Measurements from ENCODE around the gene DMTF1. TPM values are rescaled to one million over a fixed set of nuclear protein-coding genes. Genes with fewer than 3 reads are reported as not detected.

Gene DMTF1
- total RNA-seq, 2 donors from 2014 or later, result 57.7 to 63.6 TPM

GRCh38 chr7:87140271-87140748 lies 11.9 kb upstream of the DMTF1 start:
- no peak for DNase-seq (ENCODE audit: low spot score)
- intact Hi-C loops (cut with DNase I), result loop anchor here in 1 of 2 donors (10.0 kb wide), 1 partner anchor 196 kb away; no protein-coding TSS in a partner anchor

GRCh38 chr7:87144173-87144657 lies 8.0 kb upstream of the DMTF1 start:
- DNase-seq (ENCODE audit: low spot score), result no peak
- intact Hi-C loops (cut with DNase I), result loop anchor here in 1 of 2 donors (10.0 kb wide), 1 partner anchor 199 kb away; no protein-coding TSS in a partner anchor

DNA sequence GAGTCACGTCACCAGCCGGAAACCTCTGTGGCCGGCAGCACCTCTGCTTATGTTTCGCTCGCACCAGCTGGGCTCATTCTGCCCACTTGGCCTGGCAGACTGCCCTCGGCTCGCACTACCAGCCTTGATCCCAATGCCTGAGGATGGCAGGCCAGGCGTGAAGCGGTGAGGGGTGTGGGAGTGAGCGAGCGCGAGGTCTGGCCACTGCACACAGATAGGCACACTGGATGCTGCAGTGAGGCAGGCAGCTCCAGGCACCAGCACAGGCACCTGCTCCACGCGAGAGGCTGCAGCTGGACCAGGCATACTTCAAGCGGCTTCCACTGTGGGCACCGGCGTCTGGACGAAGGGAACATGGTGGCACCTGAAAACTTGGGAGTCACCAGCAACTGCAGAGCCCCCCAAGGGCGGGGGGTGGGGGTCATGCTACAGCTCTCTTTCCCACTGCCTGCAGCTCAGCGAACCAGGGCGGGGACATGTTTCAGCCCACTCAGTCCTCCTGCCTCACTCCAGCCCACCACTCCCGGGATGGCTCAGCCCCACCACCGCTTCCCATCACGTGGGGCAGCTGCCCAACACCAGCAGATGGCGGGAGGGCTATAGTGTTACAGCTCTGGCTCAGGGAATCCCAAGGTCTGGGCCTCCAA lies 5.4 kb upstream of the DMTF1 start:
- intact Hi-C loops (cut with DNase I), result loop anchor here in 1 of 2 donors (10.0 kb wide), 1 partner anchor 202 kb away; no protein-coding TSS in a partner anchor
- peak; percentile 68 for DNase-seq (ENCODE audit: low spot score)

DNA sequence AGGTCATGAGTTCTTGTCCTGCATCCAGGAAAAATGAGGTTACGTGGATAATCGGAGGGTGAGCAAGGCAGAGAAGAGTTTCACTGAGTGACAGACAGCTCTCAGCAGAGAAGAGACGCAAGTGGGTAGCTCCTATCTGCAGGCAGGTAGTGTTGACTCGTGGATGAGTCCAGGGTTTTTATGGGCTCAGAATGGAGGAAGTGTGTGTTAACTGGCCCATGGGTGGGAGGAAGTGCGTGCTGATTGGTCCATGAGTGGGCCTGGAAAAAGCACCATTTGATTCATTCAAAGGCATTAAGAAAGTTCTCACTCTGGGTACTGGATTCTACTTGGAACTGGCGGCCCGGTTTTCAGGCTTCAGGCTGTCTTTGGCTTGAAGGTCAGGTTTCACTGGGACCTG lies 4.8 kb upstream of the DMTF1 start:
- no peak for DNase-seq (ENCODE audit: low spot score)
- intact Hi-C loops (cut with DNase I), result loop anchor here in 1 of 2 donors (10.0 kb wide), 1 partner anchor 203 kb away; no protein-coding TSS in a partner anchor

DNA sequence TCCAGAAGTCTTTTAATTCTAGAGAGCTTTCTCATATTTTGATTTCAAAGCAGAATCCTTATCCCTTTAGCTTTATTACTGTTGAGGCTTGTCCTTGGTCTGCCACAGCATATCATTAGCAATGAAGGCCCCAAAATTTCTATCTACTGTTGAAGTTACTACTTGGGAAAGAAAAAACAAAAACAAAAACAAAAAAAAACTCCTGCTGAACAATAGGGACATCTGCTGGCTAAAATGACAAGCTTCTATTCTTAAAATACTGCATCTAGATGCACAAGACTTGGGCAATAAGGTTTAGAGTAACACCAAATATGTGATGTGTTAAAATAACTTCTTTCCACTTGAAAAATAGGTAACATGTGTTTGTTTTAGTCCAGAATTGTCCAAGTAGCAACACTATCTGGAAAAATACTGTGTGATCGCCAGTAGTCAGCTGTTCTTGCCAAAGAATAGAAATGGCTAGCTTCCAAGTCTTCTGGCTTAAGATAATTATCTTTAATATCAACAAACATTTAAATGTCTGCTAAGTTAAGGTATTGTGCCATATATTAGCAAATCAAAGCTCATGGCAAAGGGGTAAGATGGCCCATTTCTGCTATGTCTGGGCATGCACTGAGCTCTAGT lies 3.8 kb upstream of the DMTF1 start:
- intact Hi-C loops (cut with DNase I), result loop anchor here in 1 of 2 donors (10.0 kb wide), 1 partner anchor 204 kb away; no protein-coding TSS in a partner anchor
- no peak for DNase-seq (ENCODE audit: low spot score)

DNA sequence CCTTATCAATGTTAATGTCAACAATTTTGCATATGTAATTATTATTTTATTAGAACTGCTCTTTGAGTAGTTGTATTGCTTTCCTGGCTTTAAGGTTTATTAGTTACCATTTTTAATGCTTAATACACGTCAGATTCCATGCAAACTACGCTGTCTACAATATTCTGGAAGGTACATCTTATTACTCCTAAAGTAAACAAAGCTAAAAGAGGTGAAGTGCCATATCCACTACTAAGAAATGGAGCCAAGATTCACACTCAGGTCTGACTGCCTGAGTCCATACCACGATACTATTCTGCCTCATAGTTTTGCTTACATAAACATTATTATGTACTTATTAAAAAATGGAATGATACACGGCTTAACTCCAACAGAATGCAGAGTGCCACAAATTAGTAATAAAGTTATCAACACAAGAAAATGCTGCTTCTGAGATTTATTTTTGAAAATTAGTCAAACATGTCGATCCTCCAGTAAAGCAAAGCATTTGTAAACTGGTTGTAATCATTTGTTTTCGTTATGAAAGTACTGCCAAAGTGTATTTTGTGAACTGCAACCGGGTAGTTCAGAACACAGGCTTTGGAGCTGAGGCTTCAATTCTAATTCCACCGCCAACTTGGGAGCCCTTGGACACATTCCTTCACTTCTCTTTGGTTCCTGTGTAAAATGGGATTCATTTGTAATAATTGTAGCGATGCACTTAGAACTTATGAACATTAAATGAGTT lies 1.1 kb upstream of the DMTF1 start:
- DNase-seq (ENCODE audit: low spot score), result no peak
- intact Hi-C loops (cut with DNase I), result loop anchor here in 1 of 2 donors (5.0 kb wide), 1 partner anchor 224 kb away; no protein-coding TSS in a partner anchor

DNA sequence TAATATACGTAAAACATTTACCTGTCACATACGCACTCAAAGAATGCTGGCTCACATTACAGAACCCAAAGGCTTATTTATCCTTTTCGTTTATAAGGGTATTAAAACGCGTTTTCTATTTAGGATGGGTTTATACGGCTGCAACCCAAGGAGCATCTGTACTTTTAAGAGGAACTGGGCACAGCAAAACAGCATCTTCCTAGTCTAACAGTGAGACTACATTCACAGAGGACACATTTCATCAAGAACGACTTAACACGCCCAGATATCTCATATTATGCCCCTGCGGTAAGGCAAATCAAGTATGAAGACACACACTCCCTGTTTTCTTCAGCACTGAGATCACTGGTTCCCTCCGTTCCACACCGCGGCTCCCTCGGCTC lies 533 bp upstream of the DMTF1 start:
- intact Hi-C loops (cut with DNase I), result loop anchor here in 1 of 2 donors (5.0 kb wide), 1 partner anchor 224 kb away; no protein-coding TSS in a partner anchor
- no peak for DNase-seq (ENCODE audit: low spot score)

DNA sequence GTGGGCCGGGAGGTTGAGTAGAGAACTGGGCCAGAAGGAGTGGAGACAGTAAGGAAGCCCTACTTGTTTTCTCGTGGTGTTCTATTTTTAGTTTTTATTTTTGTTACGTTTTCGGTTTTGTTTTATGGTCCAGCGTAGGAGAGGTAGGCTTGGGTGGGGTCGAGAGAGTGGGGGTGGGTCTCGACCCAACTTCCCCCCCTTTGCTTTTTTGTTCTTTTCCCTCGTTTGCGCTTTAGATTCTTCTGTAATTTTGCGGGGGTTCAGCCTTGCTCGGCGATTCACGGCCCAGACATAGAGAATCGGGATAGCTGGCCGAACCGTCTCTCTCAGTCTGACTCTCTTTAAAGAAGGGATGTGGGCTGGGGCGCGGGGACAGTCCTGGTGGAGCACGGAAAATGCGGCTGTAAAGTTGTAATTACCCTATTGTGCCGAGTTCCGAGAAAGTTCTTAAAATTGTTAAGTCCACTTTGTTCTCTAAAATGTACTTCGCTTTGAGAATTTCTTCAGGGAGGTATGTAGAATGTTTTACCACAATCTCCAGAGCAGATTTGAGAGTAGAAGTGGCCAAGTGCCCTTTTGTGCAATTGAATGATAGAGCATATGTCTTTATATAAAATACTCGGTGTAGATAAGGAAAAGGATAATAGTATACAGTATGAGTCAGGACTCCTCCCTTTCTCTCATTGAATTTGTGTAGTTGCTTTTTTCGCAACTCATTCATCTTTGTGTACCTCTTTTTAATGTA lies 816 bp downstream of the DMTF1 start:
- peak; percentile 75 for DNase-seq (ENCODE audit: low spot score)
- intact Hi-C loops (cut with DNase I), result loop anchor here in 1 of 2 donors (5.0 kb wide), 1 partner anchor 226 kb away; no protein-coding TSS in a partner anchor

GRCh38 chr7:87154166-87154565 lies 1.9 kb downstream of the DMTF1 start:
- no peak for DNase-seq (ENCODE audit: low spot score)
- intact Hi-C loops (cut with DNase I), result loop anchor here in 1 of 2 donors (5.0 kb wide), 1 partner anchor 227 kb away; no protein-coding TSS in a partner anchor

DNA sequence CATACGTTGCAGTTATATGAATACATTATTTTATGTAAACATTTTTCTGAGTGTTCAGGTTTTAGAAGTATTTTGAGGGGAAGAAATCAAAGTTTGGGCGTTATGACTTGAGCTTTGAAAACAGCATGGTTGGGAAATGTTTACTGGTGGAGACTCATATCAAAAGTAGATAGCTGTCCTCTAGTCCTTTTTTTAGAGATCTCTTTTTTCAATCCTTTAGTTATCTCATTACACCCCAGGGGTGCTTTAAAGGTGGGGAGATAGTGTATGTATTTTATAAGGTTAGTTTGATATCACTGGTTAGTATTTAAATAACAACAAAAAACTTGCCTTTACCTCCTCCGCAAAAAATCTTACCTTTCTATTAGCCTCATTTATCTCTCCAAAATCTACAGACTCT lies 2.3 kb downstream of the DMTF1 start:
- intact Hi-C loops (cut with DNase I), result loop anchor here in 1 of 2 donors (5.0 kb wide), 1 partner anchor 227 kb away; no protein-coding TSS in a partner anchor

DNA sequence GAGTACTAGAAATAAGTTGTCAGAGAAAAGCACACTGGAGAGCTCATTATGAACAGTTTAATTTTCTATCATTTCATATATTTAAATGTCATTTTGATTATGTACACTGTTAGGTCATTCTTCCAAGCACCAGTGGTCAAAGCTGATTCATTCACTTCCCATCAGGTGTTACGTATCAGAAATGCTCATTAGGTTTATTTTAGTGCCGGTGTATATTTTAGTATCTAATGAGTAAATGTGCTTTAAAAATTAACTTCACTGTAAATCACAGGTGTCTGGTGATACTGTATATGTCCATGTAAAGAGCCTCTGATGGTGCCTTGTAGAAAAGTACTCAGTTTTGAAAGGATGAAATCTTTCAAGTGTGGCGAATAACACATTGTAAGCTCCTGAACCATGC lies 3.5 kb downstream of the DMTF1 start:
- intact Hi-C loops (cut with DNase I), result no loop called here
- no peak for DNase-seq (ENCODE audit: low spot score)

More for the DNA sequence above, 2.3 kb downstream of the DMTF1 start:
- no peak for DNase-seq (ENCODE audit: low spot score)

GRCh38 chr7:87156709-87157108 lies 4.5 kb downstream of the DMTF1 start:
- intact Hi-C loops (cut with DNase I), result no loop called here
- DNase-seq (ENCODE audit: low spot score), result no peak

GRCh38 chr7:87159538-87159937 lies 7.3 kb downstream of the DMTF1 start:
- intact Hi-C loops (cut with DNase I), result no loop called here
- no peak for DNase-seq (ENCODE audit: low spot score)

- DNase-seq (ENCODE audit: low spot score), result no peak
Observed at GRCh38 chr7:87164433-87164832, 12.2 kb downstream of the DMTF1 start.

DNA sequence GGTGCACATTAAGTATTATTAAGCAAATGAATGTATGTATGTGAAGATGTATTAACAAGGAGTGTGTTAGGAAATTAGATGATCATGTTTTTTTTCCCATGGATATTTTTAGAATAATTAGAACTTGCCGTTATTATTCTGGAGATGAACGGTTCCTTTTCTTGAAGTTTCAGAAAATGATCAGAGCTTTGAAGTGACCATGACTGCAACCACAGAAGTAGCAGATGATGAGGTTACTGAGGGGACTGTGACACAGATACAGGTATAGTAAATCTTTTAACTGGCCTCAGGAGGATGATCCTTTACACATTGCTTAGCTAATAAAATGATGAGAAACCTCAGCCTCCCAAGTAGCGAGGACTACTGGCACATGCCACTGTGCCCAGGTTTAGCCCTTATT lies 18.6 kb downstream of the DMTF1 start:
- intact Hi-C loops (cut with DNase I), result no loop called here
- DNase-seq (ENCODE audit: low spot score), result no peak

More at GRCh38 chr7:87164433-87164832, 12.2 kb downstream of the DMTF1 start:
- intact Hi-C loops (cut with DNase I), result loop anchor here in 1 of 2 donors (10.0 kb wide), 1 partner anchor 50 kb away; the partner anchor contains the start of gene TMEM243

DNA sequence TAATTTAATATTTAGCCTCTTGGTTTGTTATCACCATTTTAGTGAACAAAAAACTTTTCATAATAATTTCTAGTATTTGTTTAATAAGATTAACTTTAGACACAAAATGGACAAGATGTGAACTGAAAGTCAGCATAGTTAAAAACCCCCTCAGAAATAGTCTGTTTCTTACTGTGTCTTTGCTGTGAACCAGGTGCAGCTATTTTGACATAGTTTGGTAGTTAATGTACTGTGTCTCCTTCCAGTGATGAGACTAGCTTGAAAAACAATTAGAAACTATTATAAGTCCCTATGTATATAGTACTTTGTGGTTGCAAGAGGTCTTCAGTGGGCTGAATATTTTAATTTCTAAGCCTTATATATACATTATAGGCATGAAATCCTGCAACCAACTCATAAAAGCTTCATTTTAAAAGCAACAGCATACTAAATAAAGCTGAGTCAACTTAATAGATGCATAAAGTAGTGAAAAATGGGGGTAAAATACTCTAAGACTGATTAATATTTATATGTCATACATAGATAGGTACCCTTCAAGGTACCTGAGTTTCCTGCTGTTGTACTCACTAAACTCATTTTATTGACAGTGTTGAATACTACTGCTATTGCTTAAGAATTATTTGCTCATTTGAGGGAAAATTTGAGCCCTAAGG lies 19.2 kb downstream of the DMTF1 start:
- intact Hi-C loops (cut with DNase I), result no loop called here
- DNase-seq (ENCODE audit: low spot score), result no peak

- DNase-seq (ENCODE audit: low spot score), result no peak
- intact Hi-C loops (cut with DNase I), result no loop called here
Observed at GRCh38 chr7:87173471-87173870, 21.2 kb downstream of the DMTF1 start.

DNA sequence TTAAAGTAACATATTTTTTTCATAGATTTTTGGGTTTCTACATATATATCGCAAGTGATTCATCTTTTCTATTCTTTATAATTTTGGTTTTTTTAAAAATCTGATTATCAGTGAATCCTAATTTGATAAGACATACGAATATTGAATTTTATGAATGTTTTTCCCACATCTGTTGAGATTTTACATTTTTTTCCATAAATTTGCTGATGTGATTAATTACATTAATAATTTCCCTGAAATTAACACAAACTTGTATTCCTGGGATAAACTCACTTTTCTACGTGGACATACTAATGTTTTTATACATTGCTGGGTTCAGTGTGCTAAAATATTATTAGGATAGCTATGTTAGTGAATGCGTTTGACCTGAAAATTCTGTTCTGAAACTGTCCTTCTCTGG lies 26.1 kb downstream of the DMTF1 start:
- intact Hi-C loops (cut with DNase I), result no loop called here
- DNase-seq (ENCODE audit: low spot score), result no peak
